NCI-H1436 treated with DMSO at 0.1 percent for 48 hours (cell line): Measurements from ENCODE around the gene DOCK10.
"Not testable (repeated sequence)": the region's sequence is repeated elsewhere in the genome, so short reads cannot be mapped to it uniquely, and the experiment has no call there.

ENCODE experiments used
- DNase-seq: peaks from one replicate; lab custom pipeline; 2025; lab: John Stamatoyannopoulos, UW

The DOCK10 gene

GRCh38 chr2:224946895-224947294 lies 95.4 kb downstream of the DOCK10 start:
- no peak for DNase-seq

- peak; percentile 45 for DNase-seq
Measured at GRCh38 chr2:224944707-224945547, 97.3 kb downstream of the DOCK10 start.

GRCh38 chr2:224943601-224944041 lies 98.6 kb downstream of the DOCK10 start:
- not testable (repeated sequence) for DNase-seq

GRCh38 chr2:224941960-224942359 lies 100.3 kb downstream of the DOCK10 start:
- no peak for DNase-seq

GRCh38 chr2:224940618-224941017 lies 101.7 kb downstream of the DOCK10 start:
- DNase-seq = no peak

GRCh38 chr2:224938651-224939182 lies 103.6 kb downstream of the DOCK10 start:
- DNase-seq = no peak

- DNase-seq = no peak
Measured at GRCh38 chr2:224937887-224938286, 104.4 kb downstream of the DOCK10 start.

- no peak for DNase-seq
Measured at GRCh38 chr2:224934526-224935188, 107.6 kb downstream of the DOCK10 start.

GRCh38 chr2:224933431-224933830 lies 108.8 kb downstream of the DOCK10 start:
- DNase-seq = no peak

- no peak for DNase-seq
Measured at GRCh38 chr2:224932522-224932921, 109.7 kb downstream of the DOCK10 start.

GRCh38 chr2:224931956-224932355 lies 110.3 kb downstream of the DOCK10 start:
- no peak for DNase-seq

GRCh38 chr2:224930990-224931389 lies 111.3 kb downstream of the DOCK10 start:
- DNase-seq = no peak

- no peak for DNase-seq
Measured at GRCh38 chr2:224930124-224930523, 112.1 kb downstream of the DOCK10 start.

- no peak for DNase-seq
Measured at GRCh38 chr2:224929512-224929911, 112.8 kb downstream of the DOCK10 start.

GRCh38 chr2:224927646-224928173 lies 114.6 kb downstream of the DOCK10 start:
- DNase-seq = no peak

- no peak for DNase-seq
Measured at GRCh38 chr2:224927011-224927410, 115.3 kb downstream of the DOCK10 start.

GRCh38 chr2:224925810-224926100 lies 116.5 kb downstream of the DOCK10 start:
- DNase-seq = no peak

GRCh38 chr2:224925061-224925809 lies 117.0 kb downstream of the DOCK10 start:
- no peak for DNase-seq

GRCh38 chr2:224924631-224925030 lies 117.6 kb downstream of the DOCK10 start:
- no peak for DNase-seq

- DNase-seq = no peak
Measured at GRCh38 chr2:224922142-224922727, 120.0 kb downstream of the DOCK10 start.

- DNase-seq = no peak
Measured at GRCh38 chr2:224919472-224920110, 122.7 kb downstream of the DOCK10 start.
